SW 1271 (cell line): ENCODE data around the gene CSTB.

Experiments used
- DNase-seq, 2 experiments: peaks; one replicate each; lab custom pipeline; 2025; lab: John Stamatoyannopoulos, UW

Gene CSTB

DNA sequence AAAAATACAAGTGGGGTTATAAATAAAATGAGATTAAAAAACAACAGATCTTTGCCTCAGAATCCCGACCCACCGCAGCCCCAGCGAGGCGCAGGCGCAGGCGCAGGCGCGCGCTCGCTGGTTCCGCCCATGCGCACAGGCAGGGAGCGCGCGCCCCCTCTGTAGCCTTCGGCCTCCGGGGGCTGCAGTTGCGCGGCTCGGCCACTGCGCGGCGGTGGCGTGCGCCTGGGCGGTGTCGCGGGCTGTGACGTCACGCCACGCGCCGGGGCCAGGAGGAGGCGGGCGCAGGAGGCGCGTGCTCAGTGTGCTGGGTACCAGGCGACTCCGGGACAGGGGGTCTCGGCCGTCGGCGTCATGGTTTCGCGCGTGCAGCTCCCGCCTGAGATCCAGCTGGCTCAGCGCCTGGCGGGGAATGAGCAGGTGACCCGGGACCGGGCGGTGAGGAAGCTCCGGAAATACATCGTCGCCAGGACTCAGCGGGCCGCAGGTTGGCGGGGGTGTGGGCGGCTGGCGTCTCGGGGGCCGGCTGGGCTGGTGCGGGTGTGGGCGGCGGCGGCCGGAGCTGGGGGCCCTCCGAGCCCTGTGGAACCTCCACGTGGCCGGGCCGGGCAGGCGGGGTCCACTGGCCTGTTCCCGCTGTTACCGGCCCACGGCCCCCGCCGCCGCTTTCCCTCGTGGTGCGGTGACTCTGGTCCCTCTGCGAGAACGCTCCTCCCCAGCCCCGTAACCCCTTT lies 13.3 kb upstream of the CSTB start, which contains the start of gene RRP1:
RRP1 (plus strand) TSS at position 302 of the 734 bp plus-strand sequence; CDS start at position 355, 53 bp downstream.
- DNase-seq, result peak; percentile 52 to 78

GRCh38 chr21:43786807-43787440 lies 10.8 kb upstream of the CSTB start:
- DNase-seq, result no peak

GRCh38 chr21:43786300-43786806 lies 10.2 kb upstream of the CSTB start:
- no peak for DNase-seq

DNA sequence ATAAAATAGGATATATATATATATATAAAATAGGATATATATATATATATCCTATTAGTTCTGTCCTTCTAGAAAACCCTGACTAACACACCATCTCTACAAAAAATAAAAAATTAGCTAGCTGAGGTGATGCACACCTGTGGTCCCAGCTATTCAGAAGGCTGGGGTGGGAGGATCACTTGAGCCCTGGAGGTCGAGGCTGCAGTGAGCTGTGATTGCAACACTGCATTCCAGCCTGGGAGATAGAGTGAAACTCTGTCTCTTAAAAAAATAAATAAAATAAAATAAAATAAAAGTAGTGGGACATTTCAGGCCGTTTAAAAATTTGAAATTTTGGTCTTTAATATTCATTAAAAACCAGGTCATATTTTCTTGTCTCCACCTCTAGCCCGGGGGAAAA lies 9.0 kb upstream of the CSTB start:
- DNase-seq, result no peak

DNA sequence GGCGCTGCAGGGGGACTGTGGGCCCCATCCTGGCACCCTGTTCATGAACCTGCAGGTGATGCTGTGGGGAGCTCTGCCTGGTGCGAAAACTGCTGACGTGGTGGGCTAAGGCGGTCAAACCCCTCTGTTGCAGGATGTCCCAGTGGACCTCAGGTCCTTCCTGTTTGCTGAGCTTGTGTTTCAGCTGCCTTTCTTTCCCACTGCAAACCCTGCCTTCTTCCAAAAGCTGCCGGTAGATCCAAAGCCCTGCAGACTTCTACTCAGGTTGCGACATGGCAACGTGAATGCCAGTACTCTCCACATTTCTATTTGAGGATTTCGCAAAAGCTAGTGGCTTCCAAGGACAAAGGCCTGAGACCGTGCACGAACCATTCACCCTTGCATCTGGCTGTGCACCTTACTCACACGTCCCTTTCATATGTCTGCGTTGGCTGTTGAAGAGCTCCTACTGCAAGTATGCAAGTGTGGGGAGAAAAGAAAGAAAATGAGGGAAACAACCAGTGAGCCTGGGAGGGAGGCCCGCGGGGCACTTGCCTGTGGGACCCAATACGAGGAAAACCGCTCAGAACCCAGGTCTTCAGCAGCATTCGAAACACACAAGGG lies 7.1 kb upstream of the CSTB start:
- DNase-seq, result no peak

GRCh38 chr21:43782431-43783097 lies 6.5 kb upstream of the CSTB start:
- DNase-seq, result no peak

- DNase-seq, result no peak
Observed at GRCh38 chr21:43781846-43782245, 5.7 kb upstream of the CSTB start.

DNA sequence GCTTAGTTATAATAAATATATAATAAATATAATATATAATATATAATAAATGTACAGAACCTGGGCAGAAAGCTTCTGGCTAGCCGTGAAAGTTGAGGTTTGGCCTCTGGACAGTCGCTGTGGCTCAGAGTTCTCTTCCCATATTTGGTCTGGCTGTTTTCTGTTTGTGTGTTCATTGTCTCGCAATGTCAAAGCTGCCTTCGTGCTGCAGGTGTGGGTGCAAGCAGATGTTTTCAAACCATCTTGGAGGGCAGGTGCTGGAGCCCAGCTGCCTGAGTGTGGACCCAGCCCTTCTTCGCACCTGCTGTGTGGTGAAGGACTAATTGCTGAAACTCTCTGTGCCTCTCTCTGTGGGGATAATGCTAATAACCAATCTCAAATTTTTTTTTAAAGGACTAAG lies 3.6 kb upstream of the CSTB start:
- no peak for DNase-seq

- no peak for DNase-seq
Observed at GRCh38 chr21:43778469-43779335, 2.6 kb upstream of the CSTB start.

DNA sequence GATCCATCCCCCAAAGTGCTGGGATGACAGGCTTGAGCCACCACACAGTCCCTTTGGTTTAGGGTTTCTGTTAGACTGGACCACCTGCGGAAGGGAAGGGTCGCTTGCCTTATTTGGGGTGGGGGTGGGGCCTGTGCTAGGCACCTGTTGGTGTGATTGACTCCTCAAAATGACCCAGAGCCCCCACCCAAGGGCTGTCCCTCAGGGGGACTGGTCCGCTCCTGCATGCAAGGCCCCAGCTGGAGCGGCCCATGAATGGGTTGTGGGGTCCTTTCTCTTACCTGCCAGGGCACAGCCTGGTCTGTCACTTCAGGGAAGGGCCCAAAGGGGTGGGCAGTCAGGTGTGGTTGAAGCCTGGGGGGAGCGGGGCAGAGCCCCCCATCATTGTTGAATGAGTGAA lies 1.8 kb upstream of the CSTB start:
- DNase-seq, result no peak

DNA sequence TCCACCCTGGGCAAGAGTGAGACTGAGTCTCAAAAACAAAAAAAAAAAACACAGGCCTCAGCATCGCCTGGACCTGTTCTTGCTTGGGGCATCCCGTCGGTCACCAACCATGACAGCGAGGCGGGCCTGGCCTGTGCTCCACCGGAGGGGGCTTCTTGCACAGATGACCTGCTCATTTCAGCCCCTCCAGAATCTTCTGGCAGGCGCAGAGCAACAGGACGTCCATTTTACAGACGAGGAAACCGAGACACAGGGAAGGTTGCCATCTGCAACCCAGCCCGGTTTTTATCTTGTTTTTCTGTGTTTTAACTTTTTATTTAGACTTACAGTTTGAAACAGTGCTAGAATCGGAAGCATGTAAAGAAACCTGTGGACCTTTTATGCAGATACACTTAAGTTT lies 918 bp downstream of the CSTB start:
- DNase-seq, result no peak

GRCh38 chr21:43774163-43774562 lies 1.9 kb downstream of the CSTB start:
- no peak for DNase-seq

DNA sequence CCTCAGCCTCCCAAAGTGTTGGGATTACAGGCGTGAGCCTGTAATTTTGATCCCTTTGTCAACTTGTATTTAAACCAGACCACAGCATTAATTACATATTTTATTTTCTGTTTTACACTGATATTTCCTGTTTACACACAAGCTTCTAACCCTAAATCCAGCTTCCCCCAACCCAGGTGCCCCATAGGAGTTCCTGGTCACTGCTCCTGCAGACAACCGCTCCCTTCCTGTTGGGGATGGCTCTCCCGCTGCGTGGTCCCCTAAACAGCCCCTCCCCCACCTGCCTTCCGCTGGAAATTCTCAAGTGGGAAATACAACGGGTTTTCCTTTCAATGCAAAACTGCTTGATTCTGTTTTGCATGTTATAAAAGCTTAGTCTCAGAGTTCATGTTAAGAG lies 3.7 kb downstream of the CSTB start:
- no peak for DNase-seq

DNA sequence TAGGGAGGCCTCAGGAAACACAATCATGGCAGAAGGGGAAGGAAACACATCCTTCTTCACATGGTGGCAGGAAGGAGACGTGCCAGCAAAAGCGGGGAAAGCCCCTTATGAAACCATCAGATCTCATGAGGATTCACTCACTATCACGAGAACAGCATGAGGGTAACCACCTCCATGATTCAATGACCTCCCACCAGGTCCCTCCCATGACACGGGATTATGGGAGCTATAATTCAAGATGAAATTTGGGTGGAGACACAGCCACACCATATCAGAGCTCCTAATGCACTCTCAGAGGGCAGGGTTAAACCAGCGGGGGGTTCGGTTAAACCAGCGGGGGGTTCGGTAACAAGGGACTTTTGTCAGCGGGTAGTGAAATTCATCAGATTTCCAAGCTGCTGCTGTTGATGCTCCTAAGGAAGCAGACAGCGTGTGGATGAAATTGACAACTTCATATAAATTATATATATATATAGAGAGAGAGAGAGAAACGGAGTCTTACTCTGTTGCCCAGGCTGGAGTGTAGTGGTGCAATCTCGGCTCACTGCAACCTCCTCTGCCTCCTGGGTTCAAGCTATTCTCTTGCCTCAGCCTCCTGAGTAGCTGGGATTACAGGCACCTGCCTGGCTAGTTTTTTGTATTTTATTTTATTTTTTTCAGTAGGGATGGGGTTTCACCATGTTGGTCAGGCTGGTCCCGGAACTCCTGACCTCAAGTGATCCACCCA lies 4.2 kb downstream of the CSTB start:
- no peak for DNase-seq

- DNase-seq, result no peak
Observed at GRCh38 chr21:43771199-43771675, 4.9 kb downstream of the CSTB start.

GRCh38 chr21:43770066-43770655 lies 5.9 kb downstream of the CSTB start:
- no peak for DNase-seq

DNA sequence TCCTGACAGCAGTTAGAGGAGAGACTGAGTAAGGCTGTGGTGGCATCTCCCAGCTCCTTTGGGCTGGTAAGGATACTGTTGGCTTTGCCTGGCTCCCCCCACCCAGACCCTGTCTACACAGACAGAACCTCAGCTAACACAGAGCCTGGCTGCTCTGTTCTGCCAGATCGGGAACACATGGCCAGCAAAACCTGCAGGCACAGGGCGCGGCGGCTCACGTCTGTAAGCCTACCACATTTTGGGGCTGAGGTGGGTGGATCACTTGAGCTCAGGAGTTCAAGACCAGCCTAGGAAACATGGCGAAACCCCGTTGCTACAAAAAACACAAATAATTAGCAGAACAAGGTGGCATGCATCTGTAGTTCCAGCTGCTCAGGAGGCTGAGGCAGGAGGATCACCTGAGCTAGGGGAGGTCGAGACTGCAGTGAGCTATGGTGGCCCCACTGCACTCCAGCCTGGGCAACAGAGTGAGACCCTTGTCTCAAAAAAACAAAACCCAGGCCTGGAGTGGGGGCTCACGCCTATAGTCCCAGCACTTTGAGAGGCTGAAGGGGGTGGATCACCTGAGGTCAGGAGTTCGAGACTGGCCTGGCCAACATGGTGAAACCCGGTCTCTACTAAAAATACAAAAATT lies 6.7 kb downstream of the CSTB start:
- DNase-seq, result no peak

DNA sequence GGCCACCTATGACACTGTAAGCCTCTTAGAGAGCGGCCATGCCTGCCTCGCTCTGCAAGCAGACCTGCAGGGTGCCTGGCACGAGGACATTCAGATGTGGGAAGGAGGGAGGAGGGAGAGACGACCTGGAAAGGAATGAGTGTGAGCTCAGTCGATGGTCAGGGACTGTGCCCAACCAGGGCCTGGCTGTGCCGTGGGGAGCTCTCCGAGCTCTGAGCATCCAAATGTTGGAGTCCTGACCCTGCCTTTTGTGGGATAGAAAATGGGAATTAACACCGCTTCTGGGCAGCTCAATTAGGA lies 7.3 kb downstream of the CSTB start:
- no peak for DNase-seq

DNA sequence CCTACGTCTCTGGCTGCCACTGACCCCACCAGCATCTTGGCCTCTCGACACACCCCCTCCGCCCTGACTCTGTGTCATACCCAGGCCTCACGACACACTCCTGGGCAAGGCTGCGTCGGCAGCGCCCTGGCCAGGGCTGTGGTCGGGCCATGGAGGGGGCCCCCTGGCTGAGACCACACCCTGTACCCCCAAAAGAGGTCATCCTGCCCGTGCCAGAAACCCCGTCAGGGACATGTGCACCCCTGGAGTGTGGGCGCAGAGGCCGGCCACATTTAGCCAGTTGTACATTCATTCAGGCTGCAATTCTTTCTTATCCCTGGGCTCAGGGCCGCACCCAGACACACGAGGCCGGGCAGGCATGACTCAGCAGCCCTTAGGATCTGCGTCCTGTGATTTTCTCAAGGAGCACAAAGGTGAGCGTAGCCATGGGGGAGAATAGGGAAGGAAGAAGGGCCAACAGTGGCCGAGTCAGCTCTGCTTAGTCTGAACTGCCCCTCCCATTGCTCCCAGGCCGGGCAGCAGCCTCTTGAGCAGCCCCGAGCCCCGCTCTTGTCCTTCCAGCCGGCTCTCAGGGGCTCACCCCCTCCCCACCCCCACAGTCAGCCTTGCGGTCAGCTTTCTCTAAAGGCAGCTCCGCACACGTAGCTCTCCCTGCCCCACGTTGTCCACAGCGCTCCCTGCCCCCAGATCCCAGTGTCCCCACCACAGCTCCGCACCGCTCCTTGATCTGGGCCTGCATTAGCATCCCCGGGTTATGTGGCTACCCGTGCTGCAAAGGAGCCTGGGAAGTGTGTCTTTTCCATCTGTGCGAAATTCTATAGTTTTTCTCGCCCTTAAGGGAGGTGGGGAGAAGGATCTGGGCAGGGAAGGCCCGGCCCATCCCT lies 7.9 kb downstream of the CSTB start:
- peak in 1 of 2 experiments; percentile 3 for DNase-seq
